Nephron (organoid): Measurements from ENCODE around the gene CALML4.

Source experiments
- H3K27ac Mint-ChIP-seq, 3 experiments: 2 replicates each; pipeline ENCODE4 v1.8.0; 2020; ENCODE audit warnings: mixed read lengths in 3 of 3, mild to moderate bottlenecking in 2 of 3, moderate library complexity in 1 of 3
- H3K27me3 Mint-ChIP-seq: 2 replicates; pipeline ENCODE4 v1.8.0; 2021; ENCODE audit warnings: low read depth, mild to moderate bottlenecking, moderate library complexity, mixed read lengths
- H3K36me3 Mint-ChIP-seq: 2 replicates; pipeline ENCODE4 v1.8.0; 2020; ENCODE audit warnings: low read depth, mixed read lengths
- H3K4me1 Mint-ChIP-seq: 2 replicates; pipeline ENCODE4 v1.8.0; 2020; ENCODE audit warnings: mixed read lengths
- H3K4me3 Mint-ChIP-seq, 3 experiments: 2 replicates each; pipeline ENCODE4 v1.8.0; 2020; ENCODE audit warnings: mild to moderate bottlenecking in 3 of 3, mixed read lengths in 3 of 3, moderate library complexity in 2 of 3
- H3K9me3 Mint-ChIP-seq: 2 replicates; pipeline ENCODE4 v1.8.0; 2020; ENCODE audit warnings: mixed read lengths
- CTCF ChIP-seq, 3 experiments: fragments of 200-600 bp; sonication (generic); IDR thresholded peaks; one replicate each; pipeline ENCODE4 v1.5.0; 2021; ENCODE audit warnings: antibody characterized with exemption in 3 of 3; ENCODE audit not compliant: unreplicated experiment in 3 of 3

CALML4 gene

GRCh38 chr15:68220967-68221366, 15.8 kb upstream of the CALML4 start:
- peaks cover 7% of the 10 kb centered on the region for H3K9me3 Mint-ChIP-seq
- H3K36me3 Mint-ChIP-seq, result peaks cover 47% of the 10 kb centered on the region
- H3K4me3 Mint-ChIP-seq, result no peak overlapping the region
- no peaks in the 10 kb centered on the region for H3K4me1 Mint-ChIP-seq
- H3K27me3 Mint-ChIP-seq, result no peaks in the 10 kb centered on the region
- no peak for TF ChIP-seq CTCF (IDR thresholded peaks at IDR 0.05; ENCODE audit: unreplicated experiment in 3 of 3)
- H3K27ac Mint-ChIP-seq, result no peak overlapping the region

- no peak overlapping the region for H3K4me3 Mint-ChIP-seq
- peaks cover 48% of the 10 kb centered on the region for H3K36me3 Mint-ChIP-seq
- no peaks in the 10 kb centered on the region for H3K4me1 Mint-ChIP-seq
- peaks cover 7% of the 10 kb centered on the region for H3K9me3 Mint-ChIP-seq
- H3K27ac Mint-ChIP-seq, result no peak overlapping the region
- no peak for TF ChIP-seq CTCF (IDR thresholded peaks at IDR 0.05; ENCODE audit: unreplicated experiment in 3 of 3)
- no peaks in the 10 kb centered on the region for H3K27me3 Mint-ChIP-seq
These were observed 15.4 kb upstream of the CALML4 start for GRCh38 chr15:68220489-68220888.

GRCh38 chr15:68218847-68219798, 14.0 kb upstream of the CALML4 start:
- Mint-ChIP-seq H3K36me3 (peaks cover 43% of the 10 kb centered on the region), H3K4me3 (no peak overlapping the region), H3K9me3 (peaks cover 7% of the 10 kb centered on the region), H3K27ac (no peak overlapping the region), H3K4me1 (no peaks in the 10 kb centered on the region), H3K27me3 (no peaks in the 10 kb centered on the region)
- TF ChIP-seq CTCF (IDR thresholded peaks at IDR 0.05; ENCODE audit: unreplicated experiment in 3 of 3), result no peak

GRCh38 chr15:68218331-68218730, 13.2 kb upstream of the CALML4 start:
- H3K27ac Mint-ChIP-seq, result no peak overlapping the region
- no peak overlapping the region for H3K4me3 Mint-ChIP-seq
- TF ChIP-seq CTCF (IDR thresholded peaks at IDR 0.05; ENCODE audit: unreplicated experiment in 3 of 3), result no peak
- H3K27me3 Mint-ChIP-seq, result no peaks in the 10 kb centered on the region
- no peaks in the 10 kb centered on the region for H3K4me1 Mint-ChIP-seq
- H3K9me3 Mint-ChIP-seq, result peaks cover 7% of the 10 kb centered on the region
- peaks cover 43% of the 10 kb centered on the region for H3K36me3 Mint-ChIP-seq

- Mint-ChIP-seq H3K27ac (no peak overlapping the region), H3K36me3 (peaks cover 37% of the 10 kb centered on the region), H3K9me3 (peaks cover 2% of the 10 kb centered on the region), H3K4me3 (no peak overlapping the region), H3K4me1 (no peaks in the 10 kb centered on the region), H3K27me3 (no peaks in the 10 kb centered on the region)
- TF ChIP-seq CTCF (IDR thresholded peaks at IDR 0.05; ENCODE audit: unreplicated experiment in 3 of 3), result no peak
These were observed 12.2 kb upstream of the CALML4 start for GRCh38 chr15:68217341-68217740.

GRCh38 chr15:68214838-68215254, 9.7 kb upstream of the CALML4 start:
- H3K27me3 Mint-ChIP-seq, result no peaks in the 10 kb centered on the region
- H3K36me3 Mint-ChIP-seq, result peaks cover 30% of the 10 kb centered on the region
- H3K4me3 Mint-ChIP-seq, result no peak overlapping the region
- no peaks in the 10 kb centered on the region for H3K4me1 Mint-ChIP-seq
- no peaks in the 10 kb centered on the region for H3K9me3 Mint-ChIP-seq
- H3K27ac Mint-ChIP-seq, result peak overlapping the region in 1 of 3 experiments; percentile 0
- TF ChIP-seq CTCF (IDR thresholded peaks at IDR 0.05; ENCODE audit: unreplicated experiment in 3 of 3), result no peak
